ENCODE measurements around the gene FLRT1.

Gene FLRT1

GRCh38 chr11:64053699-64054098, 18.0 kb downstream of the FLRT1 start:
- TF ChIP-seq CTCF (IDR thresholded peaks at IDR 0.05; ENCODE audit: insufficient read depth, low read depth, low read length, missing control alignments) = no peak

GRCh38 chr11:64055077-64055476, 19.3 kb downstream of the FLRT1 start:
- no peak for DNase-seq (ENCODE audit: low read depth)
- H3K4me3 ChIP-seq (ENCODE audit: low read length) = no peak overlapping the region
- no peak for TF ChIP-seq CTCF (IDR thresholded peaks at IDR 0.05; ENCODE audit: insufficient read depth, low read depth, low read length, missing control alignments)

More at GRCh38 chr11:64053699-64054098, 18.0 kb downstream of the FLRT1 start:
- DNase-seq (ENCODE audit: low read depth) = no peak
- no peak overlapping the region for H3K4me3 ChIP-seq (ENCODE audit: low read length)

- no peak for DNase-seq (ENCODE audit: low read depth)
- no peak for TF ChIP-seq CTCF (IDR thresholded peaks at IDR 0.05; ENCODE audit: insufficient read depth, low read depth, low read length, missing control alignments)
- H3K4me3 ChIP-seq (ENCODE audit: low read length) = no peak overlapping the region
Measured at GRCh38 chr11:64056213-64056785, 20.6 kb downstream of the FLRT1 start.

- no peak overlapping the region for H3K4me3 ChIP-seq (ENCODE audit: low read length)
- TF ChIP-seq CTCF (IDR thresholded peaks at IDR 0.05; ENCODE audit: insufficient read depth, low read depth, low read length, missing control alignments) = no peak
- no peak for DNase-seq (ENCODE audit: low read depth)
Measured at GRCh38 chr11:64056861-64057260, 21.1 kb downstream of the FLRT1 start.

GRCh38 chr11:64057890-64058289, 22.2 kb downstream of the FLRT1 start:
- H3K4me3 ChIP-seq (ENCODE audit: low read length) = no peak overlapping the region
- TF ChIP-seq CTCF (IDR thresholded peaks at IDR 0.05; ENCODE audit: insufficient read depth, low read depth, low read length, missing control alignments) = no peak
- no peak for DNase-seq (ENCODE audit: low read depth)

GRCh38 chr11:64058494-64058893, 22.8 kb downstream of the FLRT1 start:
- DNase-seq (ENCODE audit: low read depth) = no peak
- TF ChIP-seq CTCF (IDR thresholded peaks at IDR 0.05; ENCODE audit: insufficient read depth, low read depth, low read length, missing control alignments) = no peak

More at GRCh38 chr11:64058494-64058893, 22.8 kb downstream of the FLRT1 start:
- no peak overlapping the region for H3K4me3 ChIP-seq (ENCODE audit: low read length)
